Heart right ventricle (tissue), 16 donors: Measurements from ENCODE around the gene MAT2B. TPM values are rescaled to one million over a fixed set of nuclear protein-coding genes. Genes with fewer than 3 reads are reported as not detected.

Experiments
- ATAC-seq, 8 donors: fragments of 200-7000 bp; cut with Tn5 transposase; one replicate each; pipeline ENCODE4 v1.9.1; 2020; ENCODE audit warnings: mild to moderate bottlenecking in 8 of 8, moderate library complexity in 8 of 8, moderate number of reproducible peaks in 1 of 8
- DNase-seq, 2 donors: peaks; one replicate each; pipeline ENCODE4 v3.0.0-alpha.2; 2020
- H3K27ac ChIP-seq, 10 donors: fragments of 200-600 bp; sonication (generic) in 2 of 10; one replicate each; pipeline versions ENCODE4 v1.5.0 to v1.8.0; 2020 to 2022; ENCODE audit warnings: mild to moderate bottlenecking in 3 of 10
- H3K27me3 ChIP-seq, 7 donors: fragments of 200-600 bp; one replicate each; pipeline ENCODE4 v1.8.0; 2021 to 2022; ENCODE audit warnings: mild to moderate bottlenecking in 2 of 7
- H3K36me3 ChIP-seq, 9 donors: fragments of 200-600 bp; sonication (generic) in 1 of 9; one replicate each; pipeline versions ENCODE4 v1.5.0 to v1.8.0; 2020 to 2022; ENCODE audit warnings: mild to moderate bottlenecking in 2 of 9
- H3K4me1 ChIP-seq, 9 donors: fragments of 200-600 bp; sonication (generic) in 1 of 9; one replicate each; pipeline versions ENCODE4 v1.5.0 to v1.8.0; 2020 to 2022; ENCODE audit warnings: mild to moderate bottlenecking in 4 of 9
- H3K4me3 ChIP-seq, 10 donors: fragments of 200-600 bp; sonication (generic) in 2 of 10; one replicate each; pipeline versions ENCODE4 v1.5.0 to v1.8.0; 2020 to 2022; ENCODE audit warnings: mild to moderate bottlenecking in 7 of 10, moderate library complexity in 2 of 10
- H3K9me3 ChIP-seq, 11 donors: fragments of 200-600 bp in 10 of 11; sonication (generic) in 2 of 11; one replicate each; pipeline versions ENCODE4 v1.5.0 to v1.8.0; 2013 to 2022; ENCODE audit warnings: mild to moderate bottlenecking in 2 of 11, control low read depth in 1 of 11, moderate library complexity in 1 of 11
- WGBS, 2 donors: extraction: QIAGEN DNeasy Blood & Tissue Kit; methylation state at CpG; one replicate each; pipeline ENCODE4 v1.1.7; 2013; ENCODE audit warnings: inconsistent platforms in 1 of 2; 5-methylcytosine and 5-hydroxymethylcytosine counted together
- intact Hi-C, 10 donors: fragments of 100-400 bp; cut with DNase I; formaldehyde crosslinking; loops; one replicate each; pipeline versions ENCODE4 v1.11.1 to v1.14.2; 2022
- polyA plus RNA-seq, 2 donors: library from polyadenylated mRNA; stranded (reverse); fragments of 200-250 nt; gene quantifications; one replicate each; pipeline ENCODE4 v1.2.3, GENCODE V29; 2013
- total RNA-seq, 10 donors: library from RNA; stranded (reverse); fragmentation: NEBNext Ultra II Directional in 3 of 10; extraction: Animal tissue kit (Norgen Biotek cat#: 25700) in 3 of 10; gene quantifications; one replicate each; pipeline versions ENCODE4 v1.2.1 to v1.2.4, GENCODE V29; 2021 to 2023
- TF ChIP-seq, protein P1 (sequence below), 9 donors: fragments of 200-600 bp; sonication (generic) in 2 of 9; IDR thresholded peaks; one replicate each; pipeline versions ENCODE4 v1.5.0 to v1.8.0; 2021 to 2022; ENCODE audit warnings: antibody characterized with exemption in 9 of 9, mild to moderate bottlenecking in 5 of 9, moderate library complexity in 1 of 9
- donor health status: Arrhythmogenic right ventricular cardiomyopathy.
- donor health status: ischemic (EF 13 %, LVEDD 7.1; RV severe dilation, severe dysfunction).
- donor health status: healthy with polysubstance abuse.
- donor health status: DM: no; HTN: yes; CAD: no.
- donor health status: DM: no; HTN: no; CAD: no.
- donor health status: ischemic (EF 25% LVEDD 6.9; RV normal size, moderate dysfunction).
- donor health status: ischemic (EF 25% LVEDD 5.7; RV mildly dilated, moderate dysfunction).
- donor health status: healthy.
- donor health status: DM: yes; HTN: yes; CAD: no.
- donor health status: Ischemic cardiomyopathy.
- donor health status: ischemic (EF 35%, LVEDD 5.7; RV mildly dilated, moderate dysfunction).
- donor health status: nonischemic (EF 11% LVEDD 7.7; RV severe dilation, severe dysfunction).
- donor health status: DM: yes; HTN: yes; CAD: no.
- donor health status: PGD.
- donor health status: ischemic (EF 29% LVEDD 5.4; RV normal size, mild dysfunction).
- donor health status: nonischemic (EF 23%, LVEDD 6.1; RV moderate dilation, normal function).

The MAT2B gene
- total and polyA plus RNA-seq, 12 donors: 22.9 to 63.2 (median 55.4) TPM

DNA sequence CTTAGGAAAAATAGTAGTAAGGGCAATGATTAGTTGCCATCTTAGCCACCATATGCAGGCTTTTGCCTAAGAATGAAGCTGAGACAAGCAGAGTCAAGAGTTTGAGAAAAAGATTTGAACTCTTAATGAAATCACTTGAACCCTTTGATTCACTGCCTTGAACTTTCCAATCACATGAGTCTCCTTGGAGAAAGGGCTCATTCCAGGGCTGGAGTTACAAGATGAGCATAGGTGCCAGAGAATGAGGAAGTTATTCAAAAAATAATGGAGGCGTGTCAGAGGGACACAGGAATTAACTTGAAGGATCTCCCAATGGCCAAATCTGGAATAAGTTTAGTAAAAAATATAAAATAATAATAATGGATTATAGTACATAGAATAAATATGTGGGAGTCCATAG, 35.3 kb downstream of the MAT2B start:
- Histone ChIP-seq H3K9me3 (no peaks in the 10 kb centered on the region), H3K27ac (no peak overlapping the region), H3K27me3 (peaks cover 0 to 3% (median 0%) of the 10 kb centered on the region in 7 donors), H3K4me3 (no peak overlapping the region), H3K36me3 (no peaks in the 10 kb centered on the region), H3K4me1 (no peaks in the 10 kb centered on the region)
- WGBS, 2 donors: 87 to 91% methylated on average over 1 of the region's 1 CpG
- ATAC-seq (no peak), DNase-seq (no peak)
- intact Hi-C loops: no loop called here
- TF ChIP-seq, protein P1, sequence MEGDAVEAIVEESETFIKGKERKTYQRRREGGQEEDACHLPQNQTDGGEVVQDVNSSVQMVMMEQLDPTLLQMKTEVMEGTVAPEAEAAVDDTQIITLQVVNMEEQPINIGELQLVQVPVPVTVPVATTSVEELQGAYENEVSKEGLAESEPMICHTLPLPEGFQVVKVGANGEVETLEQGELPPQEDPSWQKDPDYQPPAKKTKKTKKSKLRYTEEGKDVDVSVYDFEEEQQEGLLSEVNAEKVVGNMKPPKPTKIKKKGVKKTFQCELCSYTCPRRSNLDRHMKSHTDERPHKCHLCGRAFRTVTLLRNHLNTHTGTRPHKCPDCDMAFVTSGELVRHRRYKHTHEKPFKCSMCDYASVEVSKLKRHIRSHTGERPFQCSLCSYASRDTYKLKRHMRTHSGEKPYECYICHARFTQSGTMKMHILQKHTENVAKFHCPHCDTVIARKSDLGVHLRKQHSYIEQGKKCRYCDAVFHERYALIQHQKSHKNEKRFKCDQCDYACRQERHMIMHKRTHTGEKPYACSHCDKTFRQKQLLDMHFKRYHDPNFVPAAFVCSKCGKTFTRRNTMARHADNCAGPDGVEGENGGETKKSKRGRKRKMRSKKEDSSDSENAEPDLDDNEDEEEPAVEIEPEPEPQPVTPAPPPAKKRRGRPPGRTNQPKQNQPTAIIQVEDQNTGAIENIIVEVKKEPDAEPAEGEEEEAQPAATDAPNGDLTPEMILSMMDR (IDR thresholded peaks at IDR 0.05): no peak

GRCh38 chr5:163542771-163543170, 37.4 kb downstream of the MAT2B start:
- Histone ChIP-seq H3K27me3 (peaks cover 0 to 5% (median 0%) of the 10 kb centered on the region in 7 donors), H3K9me3 (no peaks in the 10 kb centered on the region), H3K4me3 (no peak overlapping the region), H3K27ac (no peak overlapping the region), H3K36me3 (no peaks in the 10 kb centered on the region), H3K4me1 (no peaks in the 10 kb centered on the region)
- TF ChIP-seq, protein P1 (IDR thresholded peaks at IDR 0.05): no peak
- DNase-seq (no peak), ATAC-seq (no peak)
- intact Hi-C loops: no loop called here
- 92 to 94% methylated on average over 2 of the region's 2 CpGs for WGBS, 2 donors

GRCh38 chr5:163544041-163544440, 38.6 kb downstream of the MAT2B start:
- intact Hi-C loops: no loop called here
- no peaks in the 10 kb centered on the region for H3K4me1 ChIP-seq
- TF ChIP-seq, protein P1 (IDR thresholded peaks at IDR 0.05): no peak
- H3K36me3 ChIP-seq: no peaks in the 10 kb centered on the region
- WGBS, 2 donors: 69% methylated on average over 4 of the region's 4 CpGs
- no peak for ATAC-seq
- no peaks in the 10 kb centered on the region for H3K9me3 ChIP-seq
- no peak overlapping the region for H3K4me3 ChIP-seq
- no peak overlapping the region for H3K27ac ChIP-seq
- H3K27me3 ChIP-seq: peaks cover 0 to 5% (median 0%) of the 10 kb centered on the region in 7 donors
- no peak for DNase-seq

- H3K9me3 ChIP-seq: no peaks in the 10 kb centered on the region
- H3K36me3 ChIP-seq: no peaks in the 10 kb centered on the region
- no peaks in the 10 kb centered on the region for H3K4me1 ChIP-seq
- H3K4me3 ChIP-seq: no peak overlapping the region
- H3K27me3 ChIP-seq: peaks cover 0 to 5% (median 0%) of the 10 kb centered on the region in 7 donors
- H3K27ac ChIP-seq: no peak overlapping the region
- intact Hi-C loops: no loop called here
- ATAC-seq: no peak
- DNase-seq: no peak
- 85 to 90% methylated on average over 4 of the region's 4 CpGs for WGBS, 2 donors
- TF ChIP-seq, protein P1 (IDR thresholded peaks at IDR 0.05): no peak
Observed at GRCh38 chr5:163544836-163545235, 39.4 kb downstream of the MAT2B start.
